Adrenal gland (tissue), 5 donors: Measurements from ENCODE around the gene RNLS.

Experiments used
- POLR2A ChIP-seq, 2 donors: fragments of 450-650 bp; IDR thresholded peaks; one replicate each; pipeline ENCODE4 v1.6.1; 2017; ENCODE audit warnings: antibody characterized with exemption in 2 of 2, mild to moderate bottlenecking in 2 of 2, moderate library complexity in 1 of 2
- TF ChIP-seq, protein P1 (sequence below), 6 experiments: fragments of 450-650 bp in 4 of 6; fragments of 200-600 bp in 2 of 6; sonication (generic) in 1 of 6; IDR thresholded peaks; 1 replicate in 5 of 6; 2 replicates in 1 of 6; pipeline versions ENCODE4 v1.5.1 to v1.8.0; 2016 to 2021; ENCODE audit warnings: antibody characterized with exemption in 6 of 6, mild to moderate bottlenecking in 2 of 6, moderate library complexity in 1 of 6
- donor health status: DM: no; HTN: no; CAD: no.

DNA sequence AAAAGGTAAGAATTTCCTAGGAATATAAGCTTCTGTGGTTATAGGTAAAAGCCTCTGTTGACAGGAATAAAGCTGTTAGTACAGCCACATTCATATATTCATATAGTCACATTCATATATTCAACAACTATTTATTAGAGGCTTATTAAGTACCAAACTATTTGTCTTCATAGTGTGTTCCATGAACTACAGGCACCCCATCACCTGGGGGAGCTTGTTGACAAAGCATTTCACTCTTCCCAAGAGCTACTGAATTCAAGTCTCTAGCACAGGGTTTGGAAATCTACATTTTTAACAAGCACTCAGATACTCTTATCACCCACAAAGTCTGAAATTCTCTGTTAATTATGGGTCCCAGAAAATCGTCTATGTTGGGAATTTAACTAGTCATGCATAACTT is 110.6 kb downstream of the RNLS start:
- TF ChIP-seq, protein P1, sequence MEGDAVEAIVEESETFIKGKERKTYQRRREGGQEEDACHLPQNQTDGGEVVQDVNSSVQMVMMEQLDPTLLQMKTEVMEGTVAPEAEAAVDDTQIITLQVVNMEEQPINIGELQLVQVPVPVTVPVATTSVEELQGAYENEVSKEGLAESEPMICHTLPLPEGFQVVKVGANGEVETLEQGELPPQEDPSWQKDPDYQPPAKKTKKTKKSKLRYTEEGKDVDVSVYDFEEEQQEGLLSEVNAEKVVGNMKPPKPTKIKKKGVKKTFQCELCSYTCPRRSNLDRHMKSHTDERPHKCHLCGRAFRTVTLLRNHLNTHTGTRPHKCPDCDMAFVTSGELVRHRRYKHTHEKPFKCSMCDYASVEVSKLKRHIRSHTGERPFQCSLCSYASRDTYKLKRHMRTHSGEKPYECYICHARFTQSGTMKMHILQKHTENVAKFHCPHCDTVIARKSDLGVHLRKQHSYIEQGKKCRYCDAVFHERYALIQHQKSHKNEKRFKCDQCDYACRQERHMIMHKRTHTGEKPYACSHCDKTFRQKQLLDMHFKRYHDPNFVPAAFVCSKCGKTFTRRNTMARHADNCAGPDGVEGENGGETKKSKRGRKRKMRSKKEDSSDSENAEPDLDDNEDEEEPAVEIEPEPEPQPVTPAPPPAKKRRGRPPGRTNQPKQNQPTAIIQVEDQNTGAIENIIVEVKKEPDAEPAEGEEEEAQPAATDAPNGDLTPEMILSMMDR (IDR thresholded peaks at IDR 0.05): no peak
- TF ChIP-seq POLR2A (IDR thresholded peaks at IDR 0.05): no peak
